Liver (tissue), 9 donors: Measurements from ENCODE around the gene XDH. TPM values are rescaled to one million over a fixed set of nuclear protein-coding genes. Genes with fewer than 3 reads are reported as not detected.

ENCODE experiments used
- DNase-seq: peaks from one replicate; pipeline ENCODE4 v3.0.0-alpha.2; 2017; ENCODE audit warnings: low spot score
- H3K27ac ChIP-seq, 2 donors: one replicate each; pipeline ENCODE4 v1.7.0; 2013; ENCODE audit warnings: inconsistent platforms in 2 of 2, low read length in 2 of 2, control low read depth in 1 of 2, low read depth in 1 of 2, mild to moderate bottlenecking in 1 of 2
- H3K27me3 ChIP-seq, 4 donors: one replicate each; pipeline versions ENCODE4 v1.6.1 to v1.7.0; 2013; ENCODE audit warnings: low read length in 3 of 4, inconsistent platforms in 1 of 4, mild to moderate bottlenecking in 1 of 4, moderate library complexity in 1 of 4; ENCODE audit not compliant: control insufficient read depth in 4 of 4, insufficient read depth in 4 of 4
- H3K36me3 ChIP-seq, 4 donors: one replicate each; pipeline versions ENCODE4 v1.6.1 to v1.7.0; 2013; ENCODE audit warnings: low read length in 3 of 4, mild to moderate bottlenecking in 3 of 4, low read depth in 1 of 4, moderate library complexity in 1 of 4; ENCODE audit not compliant: control insufficient read depth in 4 of 4, insufficient read depth in 3 of 4
- H3K4me1 ChIP-seq, 4 donors: one replicate each; pipeline versions ENCODE4 v1.6.1 to v1.7.0; 2013; ENCODE audit warnings: low read length in 3 of 4, mild to moderate bottlenecking in 3 of 4, moderate library complexity in 1 of 4; ENCODE audit not compliant: control insufficient read depth in 4 of 4, insufficient read depth in 4 of 4
- H3K4me3 ChIP-seq, 3 donors: one replicate each; pipeline versions ENCODE4 v1.6.1 to v1.7.0; 2013; ENCODE audit warnings: low read length in 3 of 3, control low read depth in 1 of 3, low read depth in 1 of 3, mild to moderate bottlenecking in 1 of 3
- H3K9ac ChIP-seq, 2 donors: one replicate each; pipeline ENCODE4 v1.7.0; 2013; ENCODE audit warnings: low read length in 2 of 2, mild to moderate bottlenecking in 2 of 2, moderate library complexity in 2 of 2, control low read depth in 1 of 2, low read depth in 1 of 2
- H3K9me3 ChIP-seq, 4 donors: one replicate each; pipeline versions ENCODE4 v1.6.1 to v1.7.0; 2013; ENCODE audit warnings: low read length in 3 of 4; ENCODE audit not compliant: control insufficient read depth in 4 of 4
- ATF3 ChIP-seq: IDR thresholded peaks from 2 replicates; pipeline ENCODE4 v1.6.1; 2016; ENCODE audit warnings: antibody characterized with exemption
- CTCF ChIP-seq: fragments of 150-350 bp; IDR thresholded peaks from 2 replicates; pipeline ENCODE4 v1.5.1; 2017; ENCODE audit warnings: improper control_type of control experiment, low read depth, low read length; ENCODE audit not compliant: missing input control
- EGR1 ChIP-seq, 2 donors: IDR thresholded peaks; 2 replicates each; pipeline ENCODE4 v1.6.1; 2016 to 2018; ENCODE audit warnings: antibody characterized with exemption in 2 of 2, low read depth in 2 of 2
- FOXA1 ChIP-seq: IDR thresholded peaks from 2 replicates; pipeline ENCODE4 v1.6.1; 2016; ENCODE audit warnings: antibody characterized with exemption
- FOXA2 ChIP-seq: IDR thresholded peaks from 2 replicates; pipeline ENCODE4 v1.6.1; 2016; ENCODE audit warnings: antibody characterized with exemption
- GABPA ChIP-seq, 2 donors: IDR thresholded peaks in 1 of 2; conservative IDR thresholded peaks in 1 of 2; 2 replicates each; pipeline ENCODE4 v1.6.1; 2016; ENCODE audit warnings: antibody characterized with exemption in 2 of 2, mild to moderate bottlenecking in 1 of 2, moderate library complexity in 1 of 2
- HNF4A ChIP-seq, 2 donors: conservative IDR thresholded peaks; 2 replicates each; pipeline ENCODE4 v1.6.1; 2016; ENCODE audit warnings: antibody characterized with exemption in 2 of 2, mild to moderate bottlenecking in 2 of 2
- HNF4G ChIP-seq: IDR thresholded peaks from 2 replicates; pipeline ENCODE4 v1.6.1; 2016; ENCODE audit warnings: antibody characterized with exemption
- JUND ChIP-seq, 2 donors: IDR thresholded peaks; 2 replicates each; pipeline ENCODE4 v1.6.1; 2016; ENCODE audit warnings: antibody characterized with exemption in 2 of 2
- NR2F2 ChIP-seq: IDR thresholded peaks from 2 replicates; pipeline ENCODE4 v1.6.1; 2016; ENCODE audit warnings: antibody characterized with exemption
- RAD21 ChIP-seq, 2 donors: IDR thresholded peaks; 2 replicates each; pipeline ENCODE4 v1.6.1; 2016; ENCODE audit warnings: antibody characterized with exemption in 2 of 2, mild to moderate bottlenecking in 2 of 2
- RXRA ChIP-seq, 2 donors: IDR thresholded peaks; 2 replicates each; pipeline ENCODE4 v1.6.1; 2017 to 2018; ENCODE audit warnings: antibody characterized with exemption in 2 of 2, mild to moderate bottlenecking in 1 of 2
- SP1 ChIP-seq: IDR thresholded peaks from 2 replicates; pipeline ENCODE4 v1.6.1; 2018; ENCODE audit warnings: antibody characterized with exemption, mild to moderate bottlenecking
- TAF1 ChIP-seq: conservative IDR thresholded peaks from 2 replicates; pipeline ENCODE4 v1.6.1; 2016; ENCODE audit warnings: antibody characterized with exemption, mild to moderate bottlenecking
- YY1 ChIP-seq: IDR thresholded peaks from 2 replicates; pipeline ENCODE4 v1.6.1; 2016; ENCODE audit warnings: antibody characterized with exemption, mild to moderate bottlenecking
- WGBS: extraction: QIAGEN DNeasy Blood & Tissue Kit; methylation state at CpG from one replicate; pipeline ENCODE4 v1.1.7; 2013; 5-methylcytosine and 5-hydroxymethylcytosine counted together
- polyA plus RNA-seq, 2 donors: library from polyadenylated mRNA; stranded (reverse) in 1 of 2; unstranded in 1 of 2; fragments of 200-250 nt in 1 of 2; fragments of >200 nt in 1 of 2; fragmentation: Nextera tagmentation in 1 of 2; extraction: Ambion mirVana in 1 of 2; gene quantifications; one replicate each; pipeline versions ENCODE4 v1.2.1 to v1.2.3, GENCODE V29; 2013 to 2015
- total RNA-seq, 2 donors: library from RNA; depleted of rRNA; stranded (reverse); fragments of >200 nt; gene quantifications; one replicate each; pipeline ENCODE4 v1.2.3, GENCODE V29; 2014
- TF ChIP-seq, protein P1 (sequence below): IDR thresholded peaks from 2 replicates; pipeline ENCODE4 v1.6.1; 2016; ENCODE audit warnings: antibody characterized with exemption
- TF ChIP-seq, protein P2 (sequence below): IDR thresholded peaks from 2 replicates; pipeline ENCODE4 v1.6.1; 2016; ENCODE audit warnings: antibody characterized with exemption, mild to moderate bottlenecking
- TF ChIP-seq, protein P3 (sequence below): IDR thresholded peaks from 2 replicates; pipeline ENCODE4 v1.6.1; 2016; ENCODE audit warnings: antibody characterized with exemption
- donor health status: healthy.
- donor health status: healthy.
- donor health status: healthy.
- donor health status: healthy.
- donor health status: healthy.

Gene XDH
- total and polyA plus RNA-seq, 4 donors, result 6.8 to 76.6 (median 12.0) TPM

DNA sequence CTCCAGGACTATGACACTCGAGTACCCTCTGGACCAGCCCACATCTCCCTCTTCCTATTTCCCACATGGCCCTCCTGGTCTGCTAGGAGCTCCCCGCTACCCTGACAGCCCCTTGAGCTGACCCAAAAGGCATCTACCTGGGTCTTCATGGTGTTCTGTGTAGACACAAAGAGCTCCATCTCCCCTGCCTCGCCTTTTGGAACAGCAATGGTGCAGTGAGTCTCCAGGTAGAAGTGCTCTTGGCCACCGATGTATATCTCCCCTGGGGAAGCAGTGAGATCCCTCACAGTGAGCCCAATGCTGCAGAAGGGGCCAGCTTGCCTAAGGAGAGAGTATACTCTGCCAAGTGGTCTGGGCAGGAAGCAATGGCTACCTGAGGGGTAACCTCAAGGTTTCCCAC is 47.8 kb downstream of the XDH start:
- Histone ChIP-seq H3K4me3 (no peak overlapping the region), H3K9ac (no peak overlapping the region), H3K9me3 (no peaks in the 10 kb centered on the region), H3K4me1 (no peaks in the 10 kb centered on the region), H3K27ac (no peak overlapping the region), H3K27me3 (no peaks in the 10 kb centered on the region), H3K36me3 (peaks cover 5 to 78% (median 61%) of the 10 kb centered on the region in 4 donors)
- WGBS, result 84% methylated on average over 4 of the region's 4 CpGs
- DNase-seq, result no peak
- TF ChIP-seq ATF3 (no peak), JUND (IDR thresholded peaks at IDR 0.05) (no peak), SP1 (no peak), HNF4A (conservative IDR thresholded peaks at IDR 0.05) (no peak), RXRA (IDR thresholded peaks at IDR 0.05) (no peak), NR2F2 (no peak), EGR1 (IDR thresholded peaks at IDR 0.05; ENCODE audit: low read depth in 2 of 2) (no peak), GABPA (IDR thresholded peaks at IDR 0.05 in 1 of 2, conservative IDR thresholded peaks at IDR 0.05 in 1 of 2) (no peak), YY1 (no peak), HNF4G (no peak), CTCF (no peak), FOXA1 (no peak), TAF1 (no peak), FOXA2 (no peak), RAD21 (IDR thresholded peaks at IDR 0.05) (no peak)
- TF ChIP-seq, protein P1, sequence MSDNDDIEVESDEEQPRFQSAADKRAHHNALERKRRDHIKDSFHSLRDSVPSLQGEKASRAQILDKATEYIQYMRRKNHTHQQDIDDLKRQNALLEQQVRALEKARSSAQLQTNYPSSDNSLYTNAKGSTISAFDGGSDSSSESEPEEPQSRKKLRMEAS, result no peak
- TF ChIP-seq, protein P2, sequence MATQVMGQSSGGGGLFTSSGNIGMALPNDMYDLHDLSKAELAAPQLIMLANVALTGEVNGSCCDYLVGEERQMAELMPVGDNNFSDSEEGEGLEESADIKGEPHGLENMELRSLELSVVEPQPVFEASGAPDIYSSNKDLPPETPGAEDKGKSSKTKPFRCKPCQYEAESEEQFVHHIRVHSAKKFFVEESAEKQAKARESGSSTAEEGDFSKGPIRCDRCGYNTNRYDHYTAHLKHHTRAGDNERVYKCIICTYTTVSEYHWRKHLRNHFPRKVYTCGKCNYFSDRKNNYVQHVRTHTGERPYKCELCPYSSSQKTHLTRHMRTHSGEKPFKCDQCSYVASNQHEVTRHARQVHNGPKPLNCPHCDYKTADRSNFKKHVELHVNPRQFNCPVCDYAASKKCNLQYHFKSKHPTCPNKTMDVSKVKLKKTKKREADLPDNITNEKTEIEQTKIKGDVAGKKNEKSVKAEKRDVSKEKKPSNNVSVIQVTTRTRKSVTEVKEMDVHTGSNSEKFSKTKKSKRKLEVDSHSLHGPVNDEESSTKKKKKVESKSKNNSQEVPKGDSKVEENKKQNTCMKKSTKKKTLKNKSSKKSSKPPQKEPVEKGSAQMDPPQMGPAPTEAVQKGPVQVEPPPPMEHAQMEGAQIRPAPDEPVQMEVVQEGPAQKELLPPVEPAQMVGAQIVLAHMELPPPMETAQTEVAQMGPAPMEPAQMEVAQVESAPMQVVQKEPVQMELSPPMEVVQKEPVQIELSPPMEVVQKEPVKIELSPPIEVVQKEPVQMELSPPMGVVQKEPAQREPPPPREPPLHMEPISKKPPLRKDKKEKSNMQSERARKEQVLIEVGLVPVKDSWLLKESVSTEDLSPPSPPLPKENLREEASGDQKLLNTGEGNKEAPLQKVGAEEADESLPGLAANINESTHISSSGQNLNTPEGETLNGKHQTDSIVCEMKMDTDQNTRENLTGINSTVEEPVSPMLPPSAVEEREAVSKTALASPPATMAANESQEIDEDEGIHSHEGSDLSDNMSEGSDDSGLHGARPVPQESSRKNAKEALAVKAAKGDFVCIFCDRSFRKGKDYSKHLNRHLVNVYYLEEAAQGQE, result no peak
- TF ChIP-seq, protein P3, sequence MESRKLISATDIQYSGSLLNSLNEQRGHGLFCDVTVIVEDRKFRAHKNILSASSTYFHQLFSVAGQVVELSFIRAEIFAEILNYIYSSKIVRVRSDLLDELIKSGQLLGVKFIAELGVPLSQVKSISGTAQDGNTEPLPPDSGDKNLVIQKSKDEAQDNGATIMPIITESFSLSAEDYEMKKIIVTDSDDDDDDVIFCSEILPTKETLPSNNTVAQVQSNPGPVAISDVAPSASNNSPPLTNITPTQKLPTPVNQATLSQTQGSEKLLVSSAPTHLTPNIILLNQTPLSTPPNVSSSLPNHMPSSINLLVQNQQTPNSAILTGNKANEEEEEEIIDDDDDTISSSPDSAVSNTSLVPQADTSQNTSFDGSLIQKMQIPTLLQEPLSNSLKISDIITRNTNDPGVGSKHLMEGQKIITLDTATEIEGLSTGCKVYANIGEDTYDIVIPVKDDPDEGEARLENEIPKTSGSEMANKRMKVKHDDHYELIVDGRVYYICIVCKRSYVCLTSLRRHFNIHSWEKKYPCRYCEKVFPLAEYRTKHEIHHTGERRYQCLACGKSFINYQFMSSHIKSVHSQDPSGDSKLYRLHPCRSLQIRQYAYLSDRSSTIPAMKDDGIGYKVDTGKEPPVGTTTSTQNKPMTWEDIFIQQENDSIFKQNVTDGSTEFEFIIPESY, result no peak
